Hepatocyte (in vitro differentiated cells): ENCODE data around the gene KDM4C. TPM values are rescaled to one million over a fixed set of nuclear protein-coding genes. Genes with fewer than 3 reads are reported as not detected.

Experiments used
- DNase-seq: peaks from one replicate; pipeline ENCODE4 v3.0.0-alpha.2; 2016; ENCODE audit warnings: low spot score
- H2AFZ ChIP-seq: fragments of 200-600 bp; sonication (generic); 2 replicates; pipeline ENCODE4 v1.6.0; 2016; ENCODE audit warnings: antibody characterized with exemption, mild to moderate bottlenecking
- H3K27ac ChIP-seq: fragments of 200-600 bp; sonication (generic); 2 replicates; pipeline ENCODE4 v1.5.1; 2016; ENCODE audit warnings: mild to moderate bottlenecking
- H3K27me3 ChIP-seq: fragments of 200-600 bp; sonication (generic); 2 replicates; pipeline ENCODE4 v1.6.1; 2016
- H3K36me3 ChIP-seq: fragments of 200-600 bp; sonication (generic); replicated peaks from 2 replicates; pipeline ENCODE4 v1.5.1; 2016; ENCODE audit warnings: low read depth; ENCODE audit not compliant: insufficient read depth
- H3K4me1 ChIP-seq: fragments of 200-600 bp; sonication (generic); 2 replicates; pipeline ENCODE4 v1.5.1; 2016; ENCODE audit warnings: mild to moderate bottlenecking, moderate library complexity; ENCODE audit not compliant: insufficient read depth
- H3K4me2 ChIP-seq: fragments of 200-600 bp; sonication (generic); 2 replicates; pipeline ENCODE4 v1.6.0; 2016
- H3K4me3 ChIP-seq: fragments of 200-600 bp; sonication (generic); 2 replicates; pipeline ENCODE4 v1.5.1; 2016; ENCODE audit warnings: mild to moderate bottlenecking
- H3K79me2 ChIP-seq: fragments of 200-600 bp; sonication (generic); 2 replicates; pipeline ENCODE4 v1.6.0; 2017; ENCODE audit warnings: mild to moderate bottlenecking
- H3K9me2 ChIP-seq: fragments of 200-600 bp; sonication (generic); replicated peaks from 2 replicates; pipeline ENCODE4 v1.6.0; 2017; ENCODE audit warnings: mild to moderate bottlenecking; ENCODE audit not compliant: insufficient read depth
- H3K9me3 ChIP-seq: fragments of 200-600 bp; sonication (generic); 2 replicates; pipeline ENCODE4 v1.5.1; 2016; ENCODE audit warnings: low read depth, mild to moderate bottlenecking
- H4K20me1 ChIP-seq: fragments of 200-600 bp; sonication (generic); 2 replicates; pipeline ENCODE4 v1.6.0; 2016; ENCODE audit warnings: mild to moderate bottlenecking; ENCODE audit not compliant: insufficient read depth, poor library complexity, severe bottlenecking
- EZH2 ChIP-seq: fragments of 200-600 bp; sonication (generic); IDR thresholded peaks from 2 replicates; pipeline ENCODE4 v1.6.1; 2016; ENCODE audit warnings: antibody characterized with exemption, mild to moderate bottlenecking, borderline replicate concordance
- EZH2phosphoT487 ChIP-seq: fragments of 200-600 bp; sonication (generic); IDR thresholded peaks from one replicate; pipeline ENCODE4 v1.6.1; 2018; ENCODE audit warnings: antibody characterized with exemption, mild to moderate bottlenecking, low read depth, moderate library complexity; ENCODE audit not compliant: unreplicated experiment, severe bottlenecking
- WGBS: methylation state at CpG from one replicate; pipeline ENCODE4 v1.1.6; 2016; ENCODE audit warnings: low lambda C conversion rate; ENCODE audit errors: missing lambda C conversion rate; 5-methylcytosine and 5-hydroxymethylcytosine counted together
- polyA plus RNA-seq: library from polyadenylated mRNA; unstranded; fragments of >200 nt; fragmentation: Nextera tagmentation; extraction: Ambion mirVana; gene quantifications from 2 replicates; pipeline ENCODE4 v1.2.1, GENCODE V29; 2016
- total RNA-seq: library from RNA; depleted of rRNA; stranded (reverse); fragments of >200 nt; gene quantifications from 2 replicates; pipeline ENCODE4 v1.2.3, GENCODE V29; 2014
- TF ChIP-seq, protein P1 (sequence below): fragments of 200-600 bp; sonication (generic); IDR thresholded peaks from 2 replicates; pipeline ENCODE4 v1.5.1; 2016; ENCODE audit warnings: antibody characterized with exemption, mild to moderate bottlenecking; ENCODE audit not compliant: poor library complexity

The KDM4C gene
- total and polyA plus RNA-seq, 2 experiments from 2014 or later = 16.1 to 28.7 TPM

DNA sequence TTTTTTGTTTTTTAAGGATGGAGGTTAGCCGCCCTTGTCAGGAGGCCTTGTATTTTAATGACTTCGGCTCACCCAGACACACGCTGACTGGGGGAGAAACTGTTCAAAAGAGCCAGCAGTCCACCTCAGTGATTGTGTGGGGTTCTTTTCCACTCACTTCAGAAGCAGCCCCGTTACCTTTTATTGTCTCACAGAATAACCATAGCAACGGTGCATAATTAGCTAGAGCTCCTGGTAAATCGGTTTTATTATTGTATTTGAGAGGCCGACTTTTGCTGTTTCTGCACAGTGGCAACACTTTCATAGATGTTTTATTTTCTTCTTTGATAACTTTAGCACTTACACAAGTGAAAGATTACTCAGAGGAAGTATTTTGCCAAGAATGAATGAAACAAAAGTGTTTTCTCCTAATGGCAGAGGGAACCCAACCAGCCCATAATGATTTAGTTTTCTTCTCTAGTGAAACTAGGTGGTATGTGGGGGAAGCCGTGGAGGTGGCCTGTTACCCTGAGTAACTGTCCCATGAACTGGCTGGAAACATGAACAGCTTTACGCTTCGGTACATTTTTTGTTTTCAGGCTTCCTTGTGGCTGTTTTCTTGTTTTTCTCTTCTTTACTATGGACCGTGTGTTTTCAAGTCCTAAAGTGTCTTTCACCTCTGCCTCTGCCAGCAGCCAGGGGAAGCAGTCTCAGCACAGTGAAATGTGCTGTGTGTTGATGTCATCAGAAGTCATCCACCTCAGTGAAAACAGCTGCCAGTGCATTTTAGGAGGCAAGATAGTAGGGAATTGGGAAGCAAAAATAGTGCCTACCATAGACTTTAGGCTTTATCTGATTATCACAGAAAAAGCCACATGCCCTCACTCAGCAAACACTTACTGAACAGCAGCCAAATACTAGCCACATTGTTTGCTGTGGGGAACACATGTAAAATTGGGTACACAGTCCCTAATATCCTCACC lies 414.7 kb downstream of the KDM4C start:
- Histone ChIP-seq H3K36me3 (no peaks in the 10 kb centered on the region), H3K4me2 (no peak overlapping the region)
- TF ChIP-seq EZH2 = no peak
- TF ChIP-seq EZH2phosphoT487 = no peak
- TF ChIP-seq, protein P1, sequence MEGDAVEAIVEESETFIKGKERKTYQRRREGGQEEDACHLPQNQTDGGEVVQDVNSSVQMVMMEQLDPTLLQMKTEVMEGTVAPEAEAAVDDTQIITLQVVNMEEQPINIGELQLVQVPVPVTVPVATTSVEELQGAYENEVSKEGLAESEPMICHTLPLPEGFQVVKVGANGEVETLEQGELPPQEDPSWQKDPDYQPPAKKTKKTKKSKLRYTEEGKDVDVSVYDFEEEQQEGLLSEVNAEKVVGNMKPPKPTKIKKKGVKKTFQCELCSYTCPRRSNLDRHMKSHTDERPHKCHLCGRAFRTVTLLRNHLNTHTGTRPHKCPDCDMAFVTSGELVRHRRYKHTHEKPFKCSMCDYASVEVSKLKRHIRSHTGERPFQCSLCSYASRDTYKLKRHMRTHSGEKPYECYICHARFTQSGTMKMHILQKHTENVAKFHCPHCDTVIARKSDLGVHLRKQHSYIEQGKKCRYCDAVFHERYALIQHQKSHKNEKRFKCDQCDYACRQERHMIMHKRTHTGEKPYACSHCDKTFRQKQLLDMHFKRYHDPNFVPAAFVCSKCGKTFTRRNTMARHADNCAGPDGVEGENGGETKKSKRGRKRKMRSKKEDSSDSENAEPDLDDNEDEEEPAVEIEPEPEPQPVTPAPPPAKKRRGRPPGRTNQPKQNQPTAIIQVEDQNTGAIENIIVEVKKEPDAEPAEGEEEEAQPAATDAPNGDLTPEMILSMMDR = no peak

DNA sequence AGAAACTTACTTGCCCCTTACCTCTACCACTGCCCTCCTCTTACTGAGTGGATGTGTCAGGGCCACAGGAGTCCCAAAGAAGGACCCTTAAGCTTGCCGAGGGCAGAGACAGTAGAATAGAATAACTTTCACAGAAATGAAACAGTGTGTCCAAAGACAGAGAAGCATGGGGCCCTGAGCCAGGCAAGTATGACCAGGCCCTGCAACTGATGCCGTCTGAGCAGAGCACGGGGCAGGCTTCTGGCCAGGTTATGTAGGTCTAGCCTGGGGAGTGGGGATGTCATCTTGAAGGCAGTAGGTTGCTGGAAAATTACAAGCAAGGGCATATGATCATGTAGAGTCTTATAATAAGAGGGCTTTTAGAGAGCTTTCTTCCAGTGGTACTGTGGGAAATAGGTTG lies 415.4 kb downstream of the KDM4C start:
- Histone ChIP-seq H2AFZ (no peak overlapping the region), H3K4me2 (no peak overlapping the region), H3K4me3 (no peak overlapping the region), H3K9me3 (no peaks in the 10 kb centered on the region), H3K27ac (no peak overlapping the region), H3K4me1 (peaks cover 8% of the 10 kb centered on the region), H3K27me3 (no peaks in the 10 kb centered on the region), H3K79me2 (no peaks in the 10 kb centered on the region), H4K20me1 (no peaks in the 10 kb centered on the region), H3K36me3 (no peaks in the 10 kb centered on the region), H3K9me2 (no peaks in the 10 kb centered on the region)
- TF ChIP-seq EZH2 (no peak), EZH2phosphoT487 (no peak)
- TF ChIP-seq, protein P1 = no peak
- no peak for DNase-seq
- 96% methylated on average over 3 of the region's 3 CpGs for WGBS

More for the DNA sequence above, 414.7 kb downstream of the KDM4C start:
- no peak overlapping the region for H3K27ac ChIP-seq
- H3K9me2 ChIP-seq = no peaks in the 10 kb centered on the region
- no peaks in the 10 kb centered on the region for H3K9me3 ChIP-seq
- H3K4me3 ChIP-seq = no peak overlapping the region
- peaks cover 8% of the 10 kb centered on the region for H3K4me1 ChIP-seq
- H4K20me1 ChIP-seq = no peaks in the 10 kb centered on the region
- WGBS = 75% methylated on average over 11 of the region's 11 CpGs
- no peaks in the 10 kb centered on the region for H3K79me2 ChIP-seq
- DNase-seq = no peak
- no peaks in the 10 kb centered on the region for H3K27me3 ChIP-seq
- H2AFZ ChIP-seq = no peak overlapping the region

DNA sequence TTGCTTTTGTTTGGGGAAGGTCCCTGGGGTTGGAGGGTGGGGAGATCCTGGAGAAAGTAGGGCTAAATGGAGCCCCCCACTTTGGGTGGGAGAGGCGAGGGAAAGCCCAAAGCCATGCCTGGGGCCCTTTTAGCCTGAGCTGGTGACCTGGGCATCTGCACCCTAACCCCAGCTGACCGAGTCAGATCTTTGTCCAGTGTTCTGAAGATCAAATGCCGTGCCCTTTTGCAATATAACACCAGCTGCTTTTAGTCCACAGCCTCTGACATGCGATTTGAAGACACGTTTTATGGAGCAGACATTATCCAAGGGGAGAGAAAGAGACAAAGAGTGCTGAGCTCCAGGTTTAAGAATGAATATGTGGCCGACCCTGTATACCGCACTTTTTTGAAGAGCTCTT lies 416.5 kb downstream of the KDM4C start:
- H4K20me1 ChIP-seq = no peaks in the 10 kb centered on the region
- no peaks in the 10 kb centered on the region for H3K27me3 ChIP-seq
- peaks cover 8% of the 10 kb centered on the region for H3K4me1 ChIP-seq
- 83% methylated on average over 7 of the region's 7 CpGs for WGBS
- DNase-seq = no peak
- H3K4me2 ChIP-seq = no peak overlapping the region
- no peak overlapping the region for H3K4me3 ChIP-seq
- no peaks in the 10 kb centered on the region for H3K79me2 ChIP-seq
- H3K9me2 ChIP-seq = no peaks in the 10 kb centered on the region
- TF ChIP-seq, protein P1 = no peak
- no peak overlapping the region for H2AFZ ChIP-seq
- no peak overlapping the region for H3K27ac ChIP-seq
- H3K9me3 ChIP-seq = no peaks in the 10 kb centered on the region
- H3K36me3 ChIP-seq = no peaks in the 10 kb centered on the region
